IgD-negative memory B cell (primary cell): Measurements from ENCODE around the gene USP28. TPM values are rescaled to one million over a fixed set of nuclear protein-coding genes. Genes with fewer than 3 reads are reported as not detected.

Experiments used
- polyA plus RNA-seq: library from polyadenylated mRNA; unstranded; fragments of 300-500 nt; fragmentation: Illumina TruSeq; gene quantifications from one replicate; pipeline ENCODE4 v1.2.3, GENCODE V29; 2021

USP28 gene
- polyA plus RNA-seq, 1 donor from 2014 or later, result 79.2 TPM

Other genes starting within 250 kb of the USP28 start
- gene TMPRSS5, start 169.3 kb downstream of the USP28 start, polyA plus RNA-seq, result not detected
- 14.1 TPM for gene ZW10, start 101.9 kb downstream of the USP28 start, polyA plus RNA-seq
- gene CLDN25, start 95.8 kb downstream of the USP28 start, polyA plus RNA-seq, result not detected
- gene HTR3B, start 29.2 kb upstream of the USP28 start, polyA plus RNA-seq, result not detected
- gene HTR3A, start 99.5 kb upstream of the USP28 start, polyA plus RNA-seq, result 11.3 TPM
- 9.7 TPM for gene ZBTB16, start 184.1 kb upstream of the USP28 start, polyA plus RNA-seq